Keratinocyte (primary cell): ENCODE results near the gene SMTNL2. TPM values are rescaled to one million over a fixed set of nuclear protein-coding genes. Genes with fewer than 3 reads are reported as not detected.
"Not testable (repeated sequence)": the region's sequence is repeated elsewhere in the genome, so short reads cannot be mapped to it uniquely, and the experiment has no call there.

Experiments
- DNase-seq: peaks from one replicate; pipeline ENCODE4 v3.0.0-alpha.2; 2011; ENCODE audit warnings: low read depth, missing footprints, low spot score
- FAIRE-seq: peaks from 2 replicates; lab custom pipeline; 2011; peaks lifted over from hg19 to GRCh38; lab: Jason Lieb, UNC
- H2AFZ ChIP-seq: 2 replicates; pipeline ENCODE4 v1.6.0; 2012; ENCODE audit warnings: low read length, control low read depth, inconsistent platforms; ENCODE audit not compliant: control insufficient read depth
- H3K27ac ChIP-seq: 2 replicates; pipeline ENCODE4 v1.5.1; 2011; ENCODE audit warnings: low read length; ENCODE audit not compliant: control insufficient read depth, insufficient read depth
- H3K27me3 ChIP-seq: 3 replicates; pipeline ENCODE4 v1.6.0; 2011; ENCODE audit warnings: low read length; ENCODE audit not compliant: control insufficient read depth, insufficient read depth; ENCODE audit errors: extremely low read depth
- H3K36me3 ChIP-seq, 2 experiments: 2 replicates in 1 of 2; 3 replicates in 1 of 2; pipeline ENCODE4 v1.5.1; 2011; ENCODE audit warnings: low read length in 2 of 2, mild to moderate bottlenecking in 1 of 2; ENCODE audit not compliant: control insufficient read depth in 2 of 2, insufficient read depth in 2 of 2; ENCODE audit errors: extremely low read depth in 1 of 2
- H3K4me1 ChIP-seq: 3 replicates; pipeline ENCODE4 v1.5.1; 2011; ENCODE audit warnings: low read length; ENCODE audit not compliant: control insufficient read depth, insufficient read depth; ENCODE audit errors: extremely low read depth
- H3K4me2 ChIP-seq: 3 replicates; pipeline ENCODE4 v1.6.0; 2011; ENCODE audit warnings: low read depth, low read length; ENCODE audit not compliant: control insufficient read depth, insufficient read depth; ENCODE audit errors: extremely low read depth
- H3K4me3 ChIP-seq, 3 experiments: fragments of 200-600 bp in 1 of 3; sonication (generic) in 1 of 3; 2 replicates in 2 of 3; 3 replicates in 1 of 3; pipeline ENCODE4 v1.5.1; 2011 to 2016; ENCODE audit warnings: low read length in 3 of 3, mild to moderate bottlenecking in 3 of 3, control low read depth in 2 of 3, inconsistent platforms in 1 of 3, low read depth in 1 of 3, mixed read lengths in 1 of 3, mixed run types in 1 of 3, moderate library complexity in 1 of 3; ENCODE audit not compliant: control insufficient read depth in 2 of 3, insufficient read depth in 2 of 3; ENCODE audit errors: extremely low read depth in 1 of 3
- H3K79me2 ChIP-seq: 2 replicates; pipeline ENCODE4 v1.6.0; 2012; ENCODE audit warnings: low read length; ENCODE audit not compliant: control insufficient read depth, insufficient read depth
- H3K9ac ChIP-seq: 3 replicates; pipeline ENCODE4 v1.6.0; 2011; ENCODE audit warnings: low read length; ENCODE audit not compliant: control insufficient read depth, insufficient read depth; ENCODE audit errors: extremely low read depth
- H3K9me1 ChIP-seq: 3 replicates; pipeline ENCODE4 v1.6.0; 2011; ENCODE audit warnings: low read length; ENCODE audit not compliant: control insufficient read depth, insufficient read depth; ENCODE audit errors: extremely low read depth
- H3K9me3 ChIP-seq: 2 replicates; pipeline ENCODE4 v1.5.1; 2012; ENCODE audit warnings: low read depth, low read length; ENCODE audit not compliant: control insufficient read depth
- H4K20me1 ChIP-seq: 3 replicates; pipeline ENCODE4 v1.6.0; 2011; ENCODE audit warnings: low read length; ENCODE audit not compliant: control insufficient read depth, insufficient read depth; ENCODE audit errors: extremely low read depth
- EZH2 ChIP-seq: IDR thresholded peaks from one replicate; pipeline ENCODE4 v1.6.1; 2012; ENCODE audit warnings: inconsistent platforms, mild to moderate bottlenecking, low read length, moderate library complexity
- dilution Hi-C: fragments of 300-500 bp; cut with MboI; formaldehyde crosslinking; loops from one replicate; pipeline ENCODE4 v1.7.0; 2020; ENCODE audit warnings: low sequenced_read_pairs; ENCODE audit not compliant: extremely low pct_ligation_motif_present
- polyA plus RNA-seq, 5 experiments: library from polyadenylated mRNA; depleted of rRNA in 3 of 5; stranded (reverse) in 3 of 5; stranded (forward) in 1 of 5; unstranded in 1 of 5; fragments of >200 nt; gene quantifications; 1 replicate in 1 of 5; 2 replicates in 3 of 5; 3 replicates in 1 of 5; pipeline versions ENCODE4 v1.2.1 to v1.2.3, GENCODE V29; 2011 to 2012; ENCODE audit warnings: missing spikeins in 2 of 5, low read depth in 1 of 5, low replicate concordance in 1 of 5
- TF ChIP-seq, protein P1 (sequence below), 3 experiments: IDR thresholded peaks in 1 of 3; conservative IDR thresholded peaks in 1 of 3; optimal IDR thresholded peaks in 1 of 3; 2 replicates in 2 of 3; 3 replicates in 1 of 3; pipeline versions ENCODE3 to v1.5.1; 2011; ENCODE audit warnings: low read length in 3 of 3, mild to moderate bottlenecking in 3 of 3, moderate library complexity in 2 of 3, control low read depth in 1 of 3, inconsistent platforms in 1 of 3; ENCODE audit not compliant: insufficient read depth in 2 of 3; ENCODE audit errors: extremely low read depth in 1 of 3

The SMTNL2 gene
- polyA plus RNA-seq, 1 donor (not counting 4 experiments of a cell fraction or from before 2014, with no cell fraction given), result not detected

DNA sequence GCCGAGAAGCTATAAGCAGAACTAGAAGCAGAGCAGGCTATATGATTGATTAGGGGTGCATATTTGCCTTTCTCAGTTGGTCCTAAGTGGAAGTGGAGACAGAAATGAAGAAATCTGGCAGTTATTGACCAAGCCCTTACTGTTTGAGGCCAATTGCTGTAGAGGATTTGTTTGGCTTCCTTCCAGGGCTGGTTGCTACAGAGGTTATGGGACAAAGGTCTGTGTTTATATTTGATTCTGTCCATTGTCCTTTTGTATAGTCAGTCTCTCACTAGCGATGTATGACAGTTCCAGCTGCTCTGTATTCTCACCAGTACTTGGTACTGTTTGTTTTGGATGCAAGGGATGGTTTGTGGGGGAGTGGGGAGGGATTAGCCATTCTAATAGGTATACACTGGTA is 64.4 kb downstream of the SMTNL2 start:
- dilution Hi-C loops, result no loop called here
- Histone ChIP-seq H3K79me2 (no peaks in the 10 kb centered on the region), H3K36me3 (no peaks in the 10 kb centered on the region), H3K4me2 (no peak overlapping the region), H3K4me3 (no peak overlapping the region), H4K20me1 (no peaks in the 10 kb centered on the region), H3K4me1 (no peaks in the 10 kb centered on the region), H3K27ac (no peak overlapping the region), H3K9ac (no peak overlapping the region), H3K27me3 (peaks cover 3% of the 10 kb centered on the region), H2AFZ (no peak overlapping the region), H3K9me3 (no peaks in the 10 kb centered on the region), H3K9me1 (no peaks in the 10 kb centered on the region)
- TF ChIP-seq, protein P1, sequence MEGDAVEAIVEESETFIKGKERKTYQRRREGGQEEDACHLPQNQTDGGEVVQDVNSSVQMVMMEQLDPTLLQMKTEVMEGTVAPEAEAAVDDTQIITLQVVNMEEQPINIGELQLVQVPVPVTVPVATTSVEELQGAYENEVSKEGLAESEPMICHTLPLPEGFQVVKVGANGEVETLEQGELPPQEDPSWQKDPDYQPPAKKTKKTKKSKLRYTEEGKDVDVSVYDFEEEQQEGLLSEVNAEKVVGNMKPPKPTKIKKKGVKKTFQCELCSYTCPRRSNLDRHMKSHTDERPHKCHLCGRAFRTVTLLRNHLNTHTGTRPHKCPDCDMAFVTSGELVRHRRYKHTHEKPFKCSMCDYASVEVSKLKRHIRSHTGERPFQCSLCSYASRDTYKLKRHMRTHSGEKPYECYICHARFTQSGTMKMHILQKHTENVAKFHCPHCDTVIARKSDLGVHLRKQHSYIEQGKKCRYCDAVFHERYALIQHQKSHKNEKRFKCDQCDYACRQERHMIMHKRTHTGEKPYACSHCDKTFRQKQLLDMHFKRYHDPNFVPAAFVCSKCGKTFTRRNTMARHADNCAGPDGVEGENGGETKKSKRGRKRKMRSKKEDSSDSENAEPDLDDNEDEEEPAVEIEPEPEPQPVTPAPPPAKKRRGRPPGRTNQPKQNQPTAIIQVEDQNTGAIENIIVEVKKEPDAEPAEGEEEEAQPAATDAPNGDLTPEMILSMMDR (optimal IDR thresholded peaks at IDR 0.05 in 1 of 3, IDR thresholded peaks at IDR 0.05 in 1 of 3, conservative IDR thresholded peaks at IDR 0.05 in 1 of 3; ENCODE audit: extremely low read depth in 1 of 3, insufficient read depth in 2 of 3, low read length in 3 of 3), result no peak
- no peak for TF ChIP-seq EZH2
- DNase-seq (no peak), FAIRE-seq (no peak)

DNA sequence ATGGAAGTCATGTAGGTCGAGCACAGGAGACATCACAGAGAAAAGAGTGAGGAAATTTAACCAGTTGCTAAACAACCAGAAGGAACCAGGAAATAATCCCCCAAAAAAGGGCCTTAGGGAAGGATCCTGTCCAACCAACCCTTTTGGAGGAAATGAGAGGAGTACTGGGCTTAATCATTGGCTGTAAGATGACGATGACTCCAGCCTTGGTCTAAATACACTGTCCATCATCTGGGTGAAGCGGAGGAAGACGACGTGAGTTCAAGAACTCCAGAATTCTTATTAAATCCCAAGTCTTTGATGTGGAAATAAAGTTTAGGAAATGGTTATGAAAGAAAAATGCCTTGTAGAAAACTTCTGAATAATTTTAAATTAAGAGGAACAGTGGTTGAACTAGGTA is 68.7 kb downstream of the SMTNL2 start:
- H3K27ac ChIP-seq, result no peak overlapping the region
- H3K4me1 ChIP-seq, result no peaks in the 10 kb centered on the region
- dilution Hi-C loops, result no loop called here
- no peak for FAIRE-seq
- H3K4me3 ChIP-seq, result no peak overlapping the region
- H3K9me1 ChIP-seq, result no peaks in the 10 kb centered on the region
- no peaks in the 10 kb centered on the region for H4K20me1 ChIP-seq
- H2AFZ ChIP-seq, result no peak overlapping the region
- no peak overlapping the region for H3K4me2 ChIP-seq
- no peaks in the 10 kb centered on the region for H3K36me3 ChIP-seq
- H3K9me3 ChIP-seq, result no peaks in the 10 kb centered on the region
- H3K27me3 ChIP-seq, result no peaks in the 10 kb centered on the region
- no peaks in the 10 kb centered on the region for H3K79me2 ChIP-seq
- DNase-seq, result no peak
- H3K9ac ChIP-seq, result no peak overlapping the region
- no peak for TF ChIP-seq EZH2
- TF ChIP-seq, protein P1 (optimal IDR thresholded peaks at IDR 0.05 in 1 of 3, IDR thresholded peaks at IDR 0.05 in 1 of 3, conservative IDR thresholded peaks at IDR 0.05 in 1 of 3; ENCODE audit: extremely low read depth in 1 of 3, insufficient read depth in 2 of 3, low read length in 3 of 3), result no peak

DNA sequence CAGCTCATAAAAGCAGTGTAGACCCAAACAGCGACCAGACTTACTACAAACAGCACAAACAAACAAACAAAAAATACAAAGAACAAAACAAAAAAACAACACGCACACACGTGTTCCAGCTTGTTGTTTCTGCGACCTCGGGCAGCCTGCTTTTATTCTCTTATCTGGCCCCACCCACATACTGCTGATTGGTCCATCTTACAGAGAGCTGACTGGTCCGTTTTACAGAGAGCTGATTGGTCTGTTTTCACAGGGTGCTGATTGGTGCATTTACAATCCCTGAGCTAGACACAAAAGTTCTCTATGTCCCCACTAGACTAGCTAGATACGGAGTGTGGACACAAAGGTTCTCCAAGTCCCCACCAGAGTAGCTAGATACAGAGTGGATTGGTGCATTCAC is 71.6 kb downstream of the SMTNL2 start:
- H3K27me3 ChIP-seq, H3K36me3 ChIP-seq, dilution Hi-C loops, H4K20me1 ChIP-seq, H3K9me3 ChIP-seq, H3K9ac ChIP-seq, FAIRE-seq, DNase-seq, H3K9me1 ChIP-seq, H3K27ac ChIP-seq, H3K4me2 ChIP-seq, H3K4me3 ChIP-seq, H2AFZ ChIP-seq, H3K4me1 ChIP-seq, H3K79me2 ChIP-seq: not testable (repeated sequence)
